ENCODE results near the gene FBXO15. TPM values are rescaled to one million over a fixed set of nuclear protein-coding genes. Genes with fewer than 3 reads are reported as not detected.

Gene FBXO15
- total RNA-seq, 2 donors from 2014 or later = 0.30 TPM; not detected in 1

GRCh38 chr18:74132201-74132600 lies 15.4 kb downstream of the FBXO15 start:
- TF ChIP-seq CTCF (IDR thresholded peaks at IDR 0.05) = no peak
- H3K4me1 ChIP-seq = no peaks in the 10 kb centered on the region

GRCh38 chr18:74131124-74131523 lies 16.5 kb downstream of the FBXO15 start:
- Histone ChIP-seq H3K27ac (no peak overlapping the region), H3K36me3 (no peaks in the 10 kb centered on the region), H3K9me3 (no peaks in the 10 kb centered on the region), H3K4me3 (no peak overlapping the region), H3K27me3 (no peaks in the 10 kb centered on the region), H3K4me1 (no peaks in the 10 kb centered on the region)
- DNase-seq (ENCODE audit: low spot score) = no peak
- TF ChIP-seq CTCF (IDR thresholded peaks at IDR 0.05) = no peak

More at GRCh38 chr18:74132201-74132600, 15.4 kb downstream of the FBXO15 start:
- Histone ChIP-seq H3K27ac (no peak overlapping the region), H3K36me3 (no peaks in the 10 kb centered on the region), H3K4me3 (no peak overlapping the region), H3K27me3 (no peaks in the 10 kb centered on the region), H3K9me3 (no peaks in the 10 kb centered on the region)
- no peak for DNase-seq (ENCODE audit: low spot score)

- Histone ChIP-seq H3K4me3 (no peak overlapping the region), H3K4me1 (no peaks in the 10 kb centered on the region), H3K36me3 (no peaks in the 10 kb centered on the region), H3K27me3 (no peaks in the 10 kb centered on the region), H3K27ac (no peak overlapping the region), H3K9me3 (no peaks in the 10 kb centered on the region)
- TF ChIP-seq CTCF (IDR thresholded peaks at IDR 0.05) = no peak
- no peak for DNase-seq (ENCODE audit: low spot score)
These were observed 19.5 kb downstream of the FBXO15 start for GRCh38 chr18:74128159-74128558.

GRCh38 chr18:74126684-74127655 lies 20.7 kb downstream of the FBXO15 start:
- no peaks in the 10 kb centered on the region for H3K36me3 ChIP-seq
- H3K4me3 ChIP-seq = no peak overlapping the region
- H3K27me3 ChIP-seq = no peaks in the 10 kb centered on the region
- no peaks in the 10 kb centered on the region for H3K9me3 ChIP-seq
- no peak overlapping the region for H3K27ac ChIP-seq
- TF ChIP-seq CTCF (IDR thresholded peaks at IDR 0.05) = no peak
- no peaks in the 10 kb centered on the region for H3K4me1 ChIP-seq
- DNase-seq (ENCODE audit: low spot score) = no peak

GRCh38 chr18:74124642-74125041 lies 23.0 kb downstream of the FBXO15 start:
- Histone ChIP-seq H3K4me1 (no peaks in the 10 kb centered on the region), H3K36me3 (no peaks in the 10 kb centered on the region), H3K4me3 (no peak overlapping the region), H3K9me3 (no peaks in the 10 kb centered on the region), H3K27ac (no peak overlapping the region), H3K27me3 (no peaks in the 10 kb centered on the region)
- no peak for DNase-seq (ENCODE audit: low spot score)
- TF ChIP-seq CTCF (IDR thresholded peaks at IDR 0.05) = no peak
